HFF-Myc (cell line): Measurements from ENCODE around the gene PMM2.

ENCODE experiments used
- DNase-seq: peaks from one replicate; pipeline ENCODE4 v3.0.0-alpha.2; 2011; ENCODE audit warnings: low read depth; ENCODE audit errors: extremely low read depth
- H3K4me3 ChIP-seq: replicated peaks from 2 replicates; pipeline ENCODE4 v1.5.1; 2011; ENCODE audit warnings: low read depth, mild to moderate bottlenecking, control low read depth, low read length
- TF ChIP-seq, protein P1 (sequence below): IDR thresholded peaks from 2 replicates; pipeline ENCODE4 v1.5.1; 2012; ENCODE audit warnings: mild to moderate bottlenecking, low read depth, low read length, control low read depth; ENCODE audit errors: missing control alignments

Gene PMM2

DNA sequence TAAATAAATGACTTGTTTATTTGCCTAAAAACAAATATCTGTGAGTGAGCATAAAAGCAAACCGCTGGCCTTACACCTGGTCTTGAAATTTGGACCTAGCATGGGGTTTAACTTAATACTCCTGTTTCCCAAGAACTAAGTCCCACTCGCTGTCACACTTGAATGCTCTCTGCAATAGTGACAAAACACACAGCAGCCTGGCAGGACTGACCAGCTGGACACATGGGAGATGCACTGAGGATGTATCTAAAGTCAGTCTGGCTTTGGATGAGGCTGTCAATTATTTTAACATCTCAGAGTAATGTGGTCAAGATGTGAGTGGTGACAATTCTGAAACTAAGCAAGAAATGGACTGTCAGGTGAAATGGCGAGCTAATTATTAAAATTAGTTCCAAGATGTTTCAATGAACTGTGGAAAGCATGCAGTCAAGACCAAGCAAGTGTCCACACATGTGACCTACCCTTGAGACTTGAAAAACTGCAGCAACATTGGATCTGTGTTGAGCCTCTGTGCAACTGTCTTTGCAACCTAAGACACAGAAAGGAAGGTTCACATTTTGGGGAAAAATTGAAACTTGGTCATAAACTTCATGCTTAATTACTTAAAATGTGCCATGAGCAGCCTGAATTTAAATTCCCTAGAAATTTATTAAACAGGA is 101.2 kb downstream of the PMM2 start:
- no peak for DNase-seq
- TF ChIP-seq, protein P1, sequence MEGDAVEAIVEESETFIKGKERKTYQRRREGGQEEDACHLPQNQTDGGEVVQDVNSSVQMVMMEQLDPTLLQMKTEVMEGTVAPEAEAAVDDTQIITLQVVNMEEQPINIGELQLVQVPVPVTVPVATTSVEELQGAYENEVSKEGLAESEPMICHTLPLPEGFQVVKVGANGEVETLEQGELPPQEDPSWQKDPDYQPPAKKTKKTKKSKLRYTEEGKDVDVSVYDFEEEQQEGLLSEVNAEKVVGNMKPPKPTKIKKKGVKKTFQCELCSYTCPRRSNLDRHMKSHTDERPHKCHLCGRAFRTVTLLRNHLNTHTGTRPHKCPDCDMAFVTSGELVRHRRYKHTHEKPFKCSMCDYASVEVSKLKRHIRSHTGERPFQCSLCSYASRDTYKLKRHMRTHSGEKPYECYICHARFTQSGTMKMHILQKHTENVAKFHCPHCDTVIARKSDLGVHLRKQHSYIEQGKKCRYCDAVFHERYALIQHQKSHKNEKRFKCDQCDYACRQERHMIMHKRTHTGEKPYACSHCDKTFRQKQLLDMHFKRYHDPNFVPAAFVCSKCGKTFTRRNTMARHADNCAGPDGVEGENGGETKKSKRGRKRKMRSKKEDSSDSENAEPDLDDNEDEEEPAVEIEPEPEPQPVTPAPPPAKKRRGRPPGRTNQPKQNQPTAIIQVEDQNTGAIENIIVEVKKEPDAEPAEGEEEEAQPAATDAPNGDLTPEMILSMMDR, result no peak
- H3K4me3 ChIP-seq, result no peak overlapping the region
